Lung (tissue), 12 donors: ENCODE measurements around the gene SH3BGR. TPM values are rescaled to one million over a fixed set of nuclear protein-coding genes. Genes with fewer than 3 reads are reported as not detected.
"Not testable (repeated sequence)": the region's sequence is repeated elsewhere in the genome, so short reads cannot be mapped to it uniquely, and the experiment has no call there.

Source experiments
- ATAC-seq: fragments of 200-7000 bp; cut with Tn5 transposase; one replicate; pipeline ENCODE4 v1.9.1; 2020; ENCODE audit warnings: moderate number of reproducible peaks; ENCODE audit not compliant: insufficient read depth, low FRiP score
- DNase-seq, 3 donors: peaks; one replicate each; pipeline ENCODE4 v3.0.0-alpha.2; 2013 to 2017
- H3K27ac ChIP-seq, 2 donors: one replicate each; pipeline ENCODE4 v1.5.1; 2013; ENCODE audit warnings: mild to moderate bottlenecking in 2 of 2, moderate library complexity in 2 of 2, control low read depth in 1 of 2, inconsistent platforms in 1 of 2, low read depth in 1 of 2, low read length in 1 of 2
- H3K27me3 ChIP-seq, 3 donors: one replicate each; pipeline ENCODE4 v1.5.1; 2013; ENCODE audit warnings: low read length in 2 of 3; ENCODE audit not compliant: control insufficient read depth in 3 of 3, insufficient read depth in 3 of 3
- H3K36me3 ChIP-seq, 4 donors: one replicate each; pipeline ENCODE4 v1.5.1; 2013; ENCODE audit warnings: low read length in 4 of 4, mild to moderate bottlenecking in 1 of 4, moderate library complexity in 1 of 4; ENCODE audit not compliant: control insufficient read depth in 4 of 4, insufficient read depth in 4 of 4
- H3K4me1 ChIP-seq, 5 donors: one replicate each; pipeline ENCODE4 v1.5.1; 2013; ENCODE audit warnings: low read length in 5 of 5, mild to moderate bottlenecking in 2 of 5, moderate library complexity in 1 of 5; ENCODE audit not compliant: control insufficient read depth in 5 of 5, insufficient read depth in 5 of 5
- H3K4me3 ChIP-seq: one replicate; pipeline ENCODE4 v1.5.1; 2013; ENCODE audit warnings: mild to moderate bottlenecking, control low read depth, moderate library complexity
- H3K9ac ChIP-seq, 2 donors: one replicate each; pipeline ENCODE4 v1.5.1; 2013; ENCODE audit warnings: low read length in 2 of 2, control low read depth in 1 of 2; ENCODE audit not compliant: insufficient read depth in 1 of 2
- H3K9me3 ChIP-seq, 4 donors: one replicate each; pipeline ENCODE4 v1.5.1; 2013; ENCODE audit warnings: low read length in 3 of 4, mild to moderate bottlenecking in 1 of 4, moderate library complexity in 1 of 4; ENCODE audit not compliant: control insufficient read depth in 4 of 4, insufficient read depth in 3 of 4
- CTCF ChIP-seq: IDR thresholded peaks from 2 replicates; pipeline ENCODE4 v1.5.1; 2012; ENCODE audit warnings: mild to moderate bottlenecking; ENCODE audit errors: control extremely low read depth, extremely low read depth
- WGBS, 2 donors: extraction: QIAGEN DNeasy Blood & Tissue Kit; methylation state at CpG; one replicate each; pipeline ENCODE4 v1.1.7; 2013; 5-methylcytosine and 5-hydroxymethylcytosine counted together
- polyA plus RNA-seq, 2 donors: library from polyadenylated mRNA; stranded (reverse); fragments of 200-250 nt; gene quantifications; one replicate each; pipeline ENCODE4 v1.2.1, GENCODE V29; 2013
- total RNA-seq, 2 donors: library from RNA; depleted of rRNA in 1 of 2; stranded (reverse); fragments of >200 nt in 1 of 2; gene quantifications; one replicate each; pipeline ENCODE4 v1.2.1, GENCODE V29; 2014 to 2021
- donor health status: control.
- donor health status: control.
- donor health status: Bipolar disorder and iron deficiency.
- donor health status: healthy.
- donor health status: DM: yes; HTN: yes; CAD: no.

SH3BGR gene
- total and polyA plus RNA-seq, 4 donors = 1.2 to 8.9 (median 3.2) TPM; not detected in 1

- WGBS, 2 donors = 19 to 50% methylated on average over 1 of the region's 1 CpG
- no peak for TF ChIP-seq CTCF
Measured at GRCh38 chr21:39537571-39537970, 85.8 kb downstream of the SH3BGR start.

GRCh38 chr21:39538453-39539042, 86.8 kb downstream of the SH3BGR start:
- no peak overlapping the region for H3K27ac ChIP-seq
- H3K4me3 ChIP-seq = no peak overlapping the region
- 78 to 90% methylated on average over 8 of the region's 8 CpGs for WGBS, 2 donors
- TF ChIP-seq CTCF = no peak
- ATAC-seq (no peak), DNase-seq (no peak)
- H3K27me3 ChIP-seq = no peaks in the 10 kb centered on the region
- peaks cover 0 to 3% (median 0%) of the 10 kb centered on the region in 4 donors for H3K9me3 ChIP-seq
- no peaks in the 10 kb centered on the region for H3K4me1 ChIP-seq
- no peaks in the 10 kb centered on the region for H3K36me3 ChIP-seq
- H3K9ac ChIP-seq = no peak overlapping the region

More at GRCh38 chr21:39537571-39537970, 85.8 kb downstream of the SH3BGR start:
- DNase-seq (no peak), ATAC-seq (no peak)
- Histone ChIP-seq H3K9me3 (peaks cover 0 to 3% (median 0%) of the 10 kb centered on the region in 4 donors), H3K36me3 (no peaks in the 10 kb centered on the region), H3K4me1 (no peaks in the 10 kb centered on the region), H3K27ac (no peak overlapping the region), H3K27me3 (no peaks in the 10 kb centered on the region), H3K4me3 (no peak overlapping the region), H3K9ac (no peak overlapping the region)

GRCh38 chr21:39540367-39540766, 88.6 kb downstream of the SH3BGR start:
- not testable (repeated sequence) for H3K27ac ChIP-seq, DNase-seq, H3K4me1 ChIP-seq, H3K4me3 ChIP-seq, ATAC-seq, H3K36me3 ChIP-seq, H3K27me3 ChIP-seq, H3K9ac ChIP-seq, H3K9me3 ChIP-seq
- 90 to 94% methylated on average over 4 of the region's 4 CpGs for WGBS, 2 donors

GRCh38 chr21:39542736-39543135, 91.0 kb downstream of the SH3BGR start:
- H3K9me3 ChIP-seq = no peaks in the 10 kb centered on the region
- no peak overlapping the region for H3K9ac ChIP-seq
- no peak overlapping the region for H3K4me3 ChIP-seq
- no peak overlapping the region for H3K27ac ChIP-seq
- no peaks in the 10 kb centered on the region for H3K27me3 ChIP-seq
- WGBS, 2 donors = 85 to 96% methylated on average over 5 of the region's 5 CpGs
- TF ChIP-seq CTCF = no peak
- H3K36me3 ChIP-seq = no peaks in the 10 kb centered on the region
- DNase-seq (no peak), ATAC-seq (no peak)
- no peaks in the 10 kb centered on the region for H3K4me1 ChIP-seq
